IPS-11a (cell line): ENCODE measurements around the gene SCAI.
"Not testable (repeated sequence)": the region's sequence is repeated elsewhere in the genome, so short reads cannot be mapped to it uniquely, and the experiment has no call there.

Experiments used
- H3K4me3 ChIP-seq: one replicate; pipeline ENCODE4 v1.5.1; 2013; ENCODE audit warnings: low read depth, low read length, control low read depth

SCAI gene

GRCh38 chr9:125038166-125038565 is 105.2 kb downstream of the SCAI start:
- no peak overlapping the region for H3K4me3 ChIP-seq

- no peak overlapping the region for H3K4me3 ChIP-seq
These were observed 115.3 kb downstream of the SCAI start for GRCh38 chr9:125028041-125028440.

DNA sequence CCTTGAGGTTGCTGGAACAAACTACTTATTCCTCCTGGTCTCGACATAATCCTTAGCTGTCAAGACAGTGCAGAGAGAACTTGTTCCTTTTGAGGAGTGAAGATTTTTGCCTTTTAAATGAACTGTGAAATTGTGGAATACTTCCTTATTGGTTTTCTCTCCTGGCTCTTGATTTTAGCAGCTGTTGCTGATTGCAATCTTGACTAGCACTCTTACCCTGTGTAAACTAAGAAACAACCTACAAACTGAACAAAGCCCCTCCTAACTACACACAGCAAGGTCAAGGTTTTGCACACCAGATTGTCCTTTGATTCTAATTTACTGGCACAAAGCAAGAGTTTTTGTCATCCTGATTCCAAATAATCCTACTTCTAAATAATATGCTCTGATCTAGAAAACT is 118.4 kb downstream of the SCAI start:
- H3K4me3 ChIP-seq: no peak overlapping the region

DNA sequence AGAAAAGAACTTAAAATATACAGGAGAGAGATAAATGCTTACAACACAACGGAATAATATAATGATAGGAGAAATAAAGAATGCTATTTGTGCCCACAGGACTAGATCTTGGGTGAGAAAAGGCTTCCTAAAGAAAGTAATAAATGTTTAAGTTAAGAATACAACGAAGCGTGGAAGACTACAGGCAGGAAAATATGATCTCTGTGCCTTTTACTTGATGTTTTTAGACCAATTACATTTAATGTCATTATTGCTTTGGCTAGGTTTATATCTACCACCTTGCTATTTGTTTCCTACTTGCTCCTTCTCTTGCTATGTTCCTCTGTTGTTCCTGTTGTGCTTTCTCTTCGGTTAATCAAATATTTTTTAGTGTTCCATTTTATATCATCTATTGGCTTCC is 122.3 kb downstream of the SCAI start:
- no peak overlapping the region for H3K4me3 ChIP-seq

DNA sequence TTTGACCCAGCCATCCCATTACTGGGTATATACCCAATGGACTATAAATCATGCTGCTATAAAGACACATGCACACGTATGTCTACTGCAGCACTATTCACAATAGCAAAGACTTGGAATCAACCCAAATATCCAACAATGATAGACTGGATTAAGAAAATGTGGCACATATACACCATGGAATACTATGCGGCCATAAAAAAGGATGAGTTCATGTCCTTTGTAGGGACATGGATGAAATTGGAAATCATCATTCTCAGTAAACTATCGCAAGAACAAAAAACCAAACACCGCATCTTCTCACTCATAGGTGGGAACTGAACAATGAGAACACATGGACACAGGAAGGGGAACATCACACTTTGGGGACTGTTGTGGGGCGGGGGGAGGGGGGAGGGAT is 127.7 kb downstream of the SCAI start:
- H3K4me3 ChIP-seq: not testable (repeated sequence)

- H3K4me3 ChIP-seq: not testable (repeated sequence)
These were observed 131.3 kb downstream of the SCAI start for GRCh38 chr9:125012013-125012412.

DNA sequence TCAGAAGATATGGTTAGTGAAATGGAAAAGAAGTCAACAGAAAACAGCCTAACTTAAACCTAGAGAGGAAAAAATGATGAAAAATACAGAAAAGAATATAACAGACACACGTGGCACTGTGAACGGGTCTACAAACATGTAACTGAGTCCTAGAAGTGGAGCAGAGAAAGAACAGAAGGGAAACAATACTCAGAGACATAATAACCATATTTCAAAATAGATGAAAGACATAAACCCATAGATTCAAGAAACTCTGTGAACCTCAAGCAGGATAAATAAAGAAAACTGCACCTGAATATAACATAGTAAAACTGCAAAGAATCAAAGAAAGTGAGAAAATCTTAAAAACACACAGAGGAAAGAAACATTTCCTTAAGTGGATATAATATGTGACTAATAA is 134.7 kb downstream of the SCAI start:
- no peak overlapping the region for H3K4me3 ChIP-seq

DNA sequence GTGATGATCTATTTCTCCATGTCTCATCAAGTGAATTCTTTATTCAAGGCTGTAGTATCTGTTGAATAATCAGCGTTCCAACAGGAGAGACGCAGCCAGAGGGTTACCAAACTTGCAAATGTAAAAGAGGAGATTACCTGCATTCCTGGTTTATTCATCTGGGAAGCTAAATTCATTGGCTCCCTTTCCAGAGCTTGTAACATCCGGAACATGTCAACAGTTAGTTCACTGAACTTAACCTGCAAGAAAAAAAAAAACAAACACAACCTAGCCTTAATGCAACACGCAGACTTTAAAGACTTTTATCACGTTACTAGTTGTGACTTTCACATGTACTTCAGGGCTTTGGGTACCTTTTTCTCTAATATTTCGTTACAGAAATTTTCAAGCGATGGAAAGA is 140.0 kb downstream of the SCAI start:
- H3K4me3 ChIP-seq: no peak overlapping the region

- H3K4me3 ChIP-seq: no peak overlapping the region
These were observed 159.6 kb downstream of the SCAI start for GRCh38 chr9:124983698-124984097.

GRCh38 chr9:124980431-124980830 is 162.9 kb downstream of the SCAI start:
- no peak overlapping the region for H3K4me3 ChIP-seq

DNA sequence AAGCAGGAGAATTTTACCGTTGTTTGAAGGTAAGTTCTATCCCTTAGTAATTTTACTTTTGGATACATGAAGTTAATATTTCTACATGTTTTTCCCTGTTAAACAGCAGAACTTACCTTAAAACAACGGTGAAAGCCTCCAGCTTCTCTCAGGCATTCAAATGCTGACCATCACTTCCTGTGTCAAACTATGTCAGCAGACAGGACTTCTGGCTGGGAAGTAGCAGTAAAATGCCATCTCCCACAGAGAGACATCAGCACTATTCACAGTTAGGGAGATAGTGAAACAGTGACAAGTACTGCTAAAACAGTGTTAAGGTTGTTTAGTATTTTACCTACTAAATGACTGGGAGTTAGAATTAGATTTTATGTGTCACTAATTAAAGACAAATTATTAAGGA is 168.2 kb downstream of the SCAI start:
- H3K4me3 ChIP-seq: no peak overlapping the region

DNA sequence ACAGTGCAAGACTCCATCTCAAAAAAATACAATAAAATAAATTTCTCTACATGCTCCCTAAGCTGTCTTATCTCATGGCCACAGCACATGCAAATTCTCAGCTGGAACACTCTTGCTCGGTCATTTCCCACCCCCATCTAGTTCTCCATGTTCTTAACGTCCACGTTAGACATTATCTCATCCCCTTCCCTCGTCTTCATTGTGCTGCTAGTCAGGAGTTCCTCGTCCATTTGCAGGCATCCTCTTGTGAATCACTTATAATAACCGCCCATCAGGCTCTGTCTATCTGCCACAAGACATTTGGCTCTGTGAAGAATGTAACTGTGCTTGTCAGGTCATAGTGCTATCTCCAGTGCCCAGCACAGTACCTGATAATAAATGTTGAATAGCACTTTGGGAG is 169.5 kb downstream of the SCAI start:
- H3K4me3 ChIP-seq: no peak overlapping the region

- no peak overlapping the region for H3K4me3 ChIP-seq
These were observed 171.0 kb downstream of the SCAI start for GRCh38 chr9:124972241-124972770.

DNA sequence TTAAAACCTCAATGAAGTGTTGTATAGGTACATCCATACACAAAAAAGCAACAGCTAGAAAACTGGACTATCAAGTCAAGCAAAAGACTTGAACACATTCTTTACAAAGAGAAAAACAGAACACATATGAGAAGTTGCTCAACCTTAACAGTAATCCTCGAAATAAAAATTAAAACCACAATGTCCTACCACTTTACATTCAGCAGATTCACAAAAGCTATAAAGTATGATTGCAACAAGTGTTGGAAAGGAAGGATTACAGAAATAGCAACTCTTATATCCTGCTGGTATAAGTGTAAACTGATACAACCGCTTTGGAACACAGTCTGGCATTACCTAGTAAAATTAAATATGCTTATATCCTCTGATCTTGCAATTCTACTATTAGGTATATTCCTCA is 173.9 kb downstream of the SCAI start:
- no peak overlapping the region for H3K4me3 ChIP-seq

- no peak overlapping the region for H3K4me3 ChIP-seq
These were observed 175.1 kb downstream of the SCAI start for GRCh38 chr9:124968238-124968637.

DNA sequence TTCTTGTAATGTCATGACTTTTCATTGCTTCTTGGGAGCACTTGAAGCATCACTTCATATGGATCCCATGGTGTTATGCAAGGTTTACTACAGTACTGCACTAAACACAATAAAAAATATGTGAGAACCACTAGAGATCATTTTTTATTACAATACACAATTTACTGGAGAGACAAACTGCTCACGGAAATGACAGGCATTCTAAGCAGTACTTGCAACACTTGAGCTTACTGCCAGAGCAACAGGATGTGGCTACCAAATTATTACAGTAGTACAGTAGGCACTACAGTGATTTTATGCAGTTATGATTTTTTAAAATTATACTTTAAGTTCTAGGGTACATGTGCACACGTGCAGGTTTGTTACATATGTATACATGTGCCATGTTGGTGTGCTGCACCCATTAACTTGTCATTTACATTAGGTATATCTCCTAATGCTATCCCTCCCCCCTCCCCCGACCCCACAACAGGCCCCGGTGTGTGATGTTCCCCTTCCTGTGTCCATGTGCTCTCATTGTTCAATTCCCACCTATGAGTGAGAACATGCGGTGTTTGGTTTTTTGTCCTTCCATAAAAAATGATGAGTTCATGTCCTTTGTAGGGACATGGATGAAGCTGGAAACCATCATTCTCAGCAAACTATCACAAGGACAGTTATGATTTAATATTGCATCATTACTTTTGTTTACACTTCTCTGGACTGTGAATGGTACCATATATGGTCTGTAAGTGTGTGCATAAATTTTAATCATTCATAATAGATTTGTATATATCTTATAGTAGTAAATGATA is 177.4 kb downstream of the SCAI start:
- H3K4me3 ChIP-seq: not testable (repeated sequence)

DNA sequence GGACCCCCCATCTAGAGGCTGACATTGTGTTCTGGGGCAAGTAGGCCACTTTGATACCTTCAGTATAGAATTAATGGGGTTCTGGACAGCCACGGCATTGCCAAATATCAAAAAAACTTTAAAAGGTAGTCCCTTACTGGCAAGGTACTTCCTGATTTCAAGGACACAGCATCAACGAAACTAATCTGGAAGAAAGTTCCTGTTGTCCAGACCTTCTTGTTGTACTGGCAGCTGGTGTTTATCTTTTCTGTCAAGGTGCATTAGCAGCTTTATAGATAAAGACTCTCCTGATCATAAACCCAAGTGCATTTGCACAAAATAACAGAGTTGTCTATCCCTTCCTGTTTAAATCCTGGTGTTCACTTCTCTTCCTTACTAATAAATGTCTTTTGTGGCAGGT is 178.7 kb downstream of the SCAI start:
- no peak overlapping the region for H3K4me3 ChIP-seq

GRCh38 chr9:124964056-124964455 is 179.3 kb downstream of the SCAI start:
- H3K4me3 ChIP-seq: no peak overlapping the region

DNA sequence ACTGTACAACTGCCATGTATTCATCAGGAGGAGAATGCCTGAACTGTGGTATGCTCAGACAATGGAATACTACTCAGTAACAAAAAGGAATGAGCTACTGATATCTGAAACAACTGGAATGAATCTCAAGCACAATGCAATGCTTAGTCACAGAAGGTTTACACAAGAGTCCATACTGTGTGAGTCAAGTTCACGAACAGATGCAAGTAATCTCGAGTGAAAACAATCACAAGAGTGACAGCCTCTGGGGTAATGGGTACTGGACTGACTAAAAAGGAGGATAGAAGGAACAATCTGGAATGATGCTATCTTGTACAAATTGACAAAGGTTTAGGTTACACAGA is 182.9 kb downstream of the SCAI start:
- no peak overlapping the region for H3K4me3 ChIP-seq

DNA sequence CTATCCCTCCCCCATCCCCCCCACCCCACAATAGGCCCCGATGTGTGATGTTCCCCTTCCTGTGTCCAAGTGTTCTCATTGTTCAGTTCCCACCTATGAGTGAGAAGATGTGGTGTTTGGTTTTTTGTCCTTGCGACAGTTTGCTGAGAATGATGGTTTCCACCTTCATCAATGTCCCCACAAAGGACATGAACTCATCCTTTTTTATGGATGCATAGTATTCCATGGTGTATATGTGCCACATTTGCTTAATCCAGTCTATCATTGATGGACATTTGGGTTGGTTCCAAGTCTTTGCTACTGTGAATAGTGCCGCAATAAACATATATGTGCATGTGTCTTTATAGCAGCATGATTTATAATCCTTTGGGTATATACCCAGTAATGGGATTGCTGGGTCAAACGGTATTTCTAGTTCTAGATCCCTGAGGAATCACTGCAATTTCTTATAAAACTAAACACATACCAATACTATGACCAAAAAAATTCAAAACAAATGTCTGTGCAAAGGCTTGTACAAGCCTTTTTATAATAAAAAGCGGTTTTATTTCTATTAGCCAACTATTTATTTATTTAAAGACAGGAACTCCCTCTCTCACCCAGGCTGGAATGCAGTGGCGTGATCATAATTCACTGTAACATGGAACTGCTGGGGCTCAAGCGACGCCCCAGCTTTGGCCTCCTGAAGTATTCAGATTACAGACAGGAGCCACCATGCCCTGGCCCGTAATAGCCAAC is 183.5 kb downstream of the SCAI start:
- H3K4me3 ChIP-seq: not testable (repeated sequence)

DNA sequence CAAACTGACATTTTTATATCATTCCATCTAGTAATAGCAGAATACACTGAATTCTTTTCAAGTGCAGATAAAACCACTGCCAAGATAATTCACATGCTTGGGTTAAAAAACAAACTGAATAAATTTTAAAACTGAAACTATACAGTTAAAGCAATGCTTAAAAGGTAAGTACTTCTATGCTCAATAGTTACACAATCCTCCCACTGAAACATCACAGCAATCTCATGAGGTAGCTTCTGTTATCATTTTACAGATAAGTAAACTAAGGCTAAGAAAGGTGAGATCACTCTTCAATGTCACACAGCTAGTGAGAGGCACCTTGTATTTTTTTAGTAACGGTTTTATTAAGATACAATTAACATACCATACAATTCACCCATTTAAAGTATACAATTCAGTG is 189.1 kb downstream of the SCAI start:
- H3K4me3 ChIP-seq: no peak overlapping the region

- no peak overlapping the region for H3K4me3 ChIP-seq
These were observed 193.1 kb downstream of the SCAI start for GRCh38 chr9:124950050-124950718.
